DND-41 (cell line): ENCODE measurements around the gene TXNRD1.

Experiments used
- ATAC-seq: fragments of 200-7000 bp; cut with Tn5 transposase; 3 replicates; pipeline ENCODE4 v1.9.1; 2021; ENCODE audit warnings: low read depth; ENCODE audit not compliant: insufficient read depth
- DNase-seq: peaks from one replicate; pipeline ENCODE4 v3.0.0-alpha.2; 2020
- H2AFZ ChIP-seq: 2 replicates; pipeline ENCODE4 v1.6.0; 2012; ENCODE audit warnings: low read depth, low read length
- H3K27ac ChIP-seq: 2 replicates; pipeline ENCODE4 v1.5.1; 2012; ENCODE audit warnings: low read length, inconsistent platforms
- H3K27me3 ChIP-seq: fragments of 200-600 bp; sonication (generic); 2 replicates; pipeline ENCODE4 v1.6.0; 2012; ENCODE audit warnings: low read length, mild to moderate bottlenecking, inconsistent platforms; ENCODE audit not compliant: insufficient read depth, poor library complexity
- H3K36me3 ChIP-seq: 2 replicates; pipeline ENCODE4 v1.5.1; 2012; ENCODE audit warnings: low read length, inconsistent platforms; ENCODE audit not compliant: insufficient read depth
- H3K4me1 ChIP-seq: 2 replicates; pipeline ENCODE4 v1.5.1; 2012; ENCODE audit warnings: mild to moderate bottlenecking, low read length; ENCODE audit not compliant: insufficient read depth
- H3K4me2 ChIP-seq: 2 replicates; pipeline ENCODE4 v1.6.0; 2012; ENCODE audit warnings: mild to moderate bottlenecking, moderate library complexity, low read length, inconsistent platforms; ENCODE audit not compliant: insufficient read depth
- H3K4me3 ChIP-seq, 2 experiments: fragments of 200-600 bp in 1 of 2; shearing (Covaris generic) in 1 of 2; 2 replicates each; pipeline ENCODE4 v1.5.1; 2012 to 2016; ENCODE audit warnings: inconsistent platforms in 2 of 2, low read length in 2 of 2, mild to moderate bottlenecking in 2 of 2, low read depth in 1 of 2, moderate library complexity in 1 of 2
- H3K79me2 ChIP-seq: 2 replicates; pipeline ENCODE4 v1.6.0; 2012; ENCODE audit warnings: low read length, inconsistent platforms; ENCODE audit not compliant: insufficient read depth
- H3K9ac ChIP-seq: 2 replicates; pipeline ENCODE4 v1.6.0; 2012; ENCODE audit warnings: low read depth, mild to moderate bottlenecking, inconsistent platforms, low read length, moderate library complexity
- H3K9me3 ChIP-seq: 2 replicates; pipeline ENCODE4 v1.5.1; 2012; ENCODE audit warnings: low read length, moderate library complexity, mild to moderate bottlenecking, inconsistent platforms; ENCODE audit not compliant: insufficient read depth, severe bottlenecking
- H4K20me1 ChIP-seq: 2 replicates; pipeline ENCODE4 v1.6.0; 2012; ENCODE audit warnings: low read length; ENCODE audit not compliant: insufficient read depth
- CTCF ChIP-seq: IDR thresholded peaks from 2 replicates; pipeline ENCODE4 v1.5.1; 2012; ENCODE audit warnings: borderline replicate concordance, low read length, moderate library complexity, mild to moderate bottlenecking; ENCODE audit not compliant: poor library complexity, severe bottlenecking; ENCODE audit errors: extremely low read depth
- EZH2 ChIP-seq: IDR thresholded peaks from 3 replicates; pipeline ENCODE4 v1.6.1; 2012; ENCODE audit warnings: borderline replicate concordance, low read depth, mild to moderate bottlenecking, moderate library complexity, low read length, inconsistent platforms; ENCODE audit not compliant: severe bottlenecking

Gene TXNRD1

GRCh38 chr12:104315326-104316224 lies 100.0 kb downstream of the TXNRD1 start:
- H3K9ac ChIP-seq = no peak overlapping the region
- H3K79me2 ChIP-seq = peaks cover 15% of the 10 kb centered on the region; the same call in 1 of the 2 replicates
- H3K27me3 ChIP-seq = no peaks in the 10 kb centered on the region
- H3K4me2 ChIP-seq = no peak overlapping the region
- H3K36me3 ChIP-seq = peaks cover 93% of the 10 kb centered on the region
- no peak overlapping the region for H3K4me3 ChIP-seq
- no peak for TF ChIP-seq CTCF
- TF ChIP-seq EZH2 = no peak
- no peaks in the 10 kb centered on the region for H3K9me3 ChIP-seq
- H3K27ac ChIP-seq = no peak overlapping the region
- no peaks in the 10 kb centered on the region for H3K4me1 ChIP-seq
- ATAC-seq (no peak), DNase-seq (no peak)
- no peak overlapping the region for H2AFZ ChIP-seq
- H4K20me1 ChIP-seq = no peaks in the 10 kb centered on the region

DNA sequence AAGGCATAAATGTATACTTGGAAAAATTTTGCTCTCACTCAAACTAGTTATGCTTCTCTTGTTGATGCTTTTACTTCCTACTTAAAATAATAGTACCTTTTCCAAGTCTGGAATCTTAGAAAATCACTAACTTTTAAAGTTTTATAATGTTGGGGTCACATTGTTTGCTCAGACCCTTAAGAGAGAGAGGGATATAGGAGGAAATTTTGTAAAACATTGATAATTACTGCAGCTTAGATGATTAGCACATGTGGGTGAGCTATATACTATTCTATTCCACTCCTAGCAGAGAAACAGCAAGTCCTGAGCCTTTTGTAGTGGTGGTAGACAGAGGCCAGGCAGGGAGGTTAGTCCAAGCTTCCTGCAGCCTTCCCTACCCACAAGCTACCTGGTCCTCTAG lies 101.4 kb downstream of the TXNRD1 start:
- no peak overlapping the region for H3K9ac ChIP-seq
- TF ChIP-seq EZH2 (no peak), CTCF (no peak)
- no peaks in the 10 kb centered on the region for H3K4me1 ChIP-seq
- no peaks in the 10 kb centered on the region for H4K20me1 ChIP-seq
- H3K27me3 ChIP-seq = no peaks in the 10 kb centered on the region
- H3K36me3 ChIP-seq = peaks cover 95% of the 10 kb centered on the region
- H3K9me3 ChIP-seq = no peaks in the 10 kb centered on the region
- H3K4me2 ChIP-seq = no peak overlapping the region
- no peak overlapping the region for H3K27ac ChIP-seq
- peaks cover 7% of the 10 kb centered on the region; the same call in 1 of the 2 replicates for H3K79me2 ChIP-seq
- DNase-seq (no peak), ATAC-seq (no peak)
- H2AFZ ChIP-seq = no peak overlapping the region
- H3K4me3 ChIP-seq = no peak overlapping the region

DNA sequence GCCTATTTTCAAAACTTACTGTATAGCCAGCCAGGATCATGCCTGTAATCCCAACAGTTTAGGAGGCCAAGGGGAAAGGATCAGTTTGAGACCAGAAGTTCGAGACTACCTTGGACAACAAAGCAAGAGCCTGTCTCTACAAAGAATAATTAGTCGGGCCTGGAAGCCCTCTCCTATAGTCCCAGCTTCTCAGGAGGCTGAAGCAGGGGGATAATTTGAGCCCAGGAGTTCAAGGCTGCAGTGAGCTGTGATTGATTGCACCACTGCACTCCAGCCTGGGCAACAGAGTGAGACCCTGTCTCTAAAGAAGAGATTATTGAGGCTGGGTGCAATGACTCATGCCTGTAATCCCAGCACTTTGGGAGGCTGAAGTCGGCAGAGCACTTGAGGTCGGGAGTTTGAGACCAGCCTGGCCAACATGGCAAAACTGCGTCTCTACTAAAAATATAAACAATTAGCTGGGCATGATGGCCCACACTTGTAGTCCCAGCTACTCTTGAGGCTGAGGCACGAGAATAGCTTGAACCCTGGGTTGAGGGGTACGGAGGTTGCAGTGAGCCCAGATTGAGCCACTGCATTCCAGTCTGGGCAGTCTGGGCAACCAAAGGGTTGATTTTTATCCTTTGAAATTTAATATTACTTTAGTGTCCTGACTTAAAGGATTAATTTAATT lies 102.1 kb downstream of the TXNRD1 start:
- H3K4me3 ChIP-seq = no peak overlapping the region
- H3K36me3 ChIP-seq = peaks cover 95% of the 10 kb centered on the region
- ATAC-seq (no peak), DNase-seq (no peak)
- H2AFZ ChIP-seq = no peak overlapping the region
- H3K9ac ChIP-seq = no peak overlapping the region
- no peaks in the 10 kb centered on the region for H3K27me3 ChIP-seq
- H3K27ac ChIP-seq = no peak overlapping the region
- H3K79me2 ChIP-seq = peaks cover 2% of the 10 kb centered on the region; the same call in 1 of the 2 replicates
- H3K9me3 ChIP-seq = no peaks in the 10 kb centered on the region
- no peaks in the 10 kb centered on the region for H4K20me1 ChIP-seq
- H3K4me2 ChIP-seq = no peak overlapping the region
- no peaks in the 10 kb centered on the region for H3K4me1 ChIP-seq
- TF ChIP-seq EZH2 = no peak
- no peak for TF ChIP-seq CTCF
